ENCODE measurements around the gene RAMP2.

Gene RAMP2

DNA sequence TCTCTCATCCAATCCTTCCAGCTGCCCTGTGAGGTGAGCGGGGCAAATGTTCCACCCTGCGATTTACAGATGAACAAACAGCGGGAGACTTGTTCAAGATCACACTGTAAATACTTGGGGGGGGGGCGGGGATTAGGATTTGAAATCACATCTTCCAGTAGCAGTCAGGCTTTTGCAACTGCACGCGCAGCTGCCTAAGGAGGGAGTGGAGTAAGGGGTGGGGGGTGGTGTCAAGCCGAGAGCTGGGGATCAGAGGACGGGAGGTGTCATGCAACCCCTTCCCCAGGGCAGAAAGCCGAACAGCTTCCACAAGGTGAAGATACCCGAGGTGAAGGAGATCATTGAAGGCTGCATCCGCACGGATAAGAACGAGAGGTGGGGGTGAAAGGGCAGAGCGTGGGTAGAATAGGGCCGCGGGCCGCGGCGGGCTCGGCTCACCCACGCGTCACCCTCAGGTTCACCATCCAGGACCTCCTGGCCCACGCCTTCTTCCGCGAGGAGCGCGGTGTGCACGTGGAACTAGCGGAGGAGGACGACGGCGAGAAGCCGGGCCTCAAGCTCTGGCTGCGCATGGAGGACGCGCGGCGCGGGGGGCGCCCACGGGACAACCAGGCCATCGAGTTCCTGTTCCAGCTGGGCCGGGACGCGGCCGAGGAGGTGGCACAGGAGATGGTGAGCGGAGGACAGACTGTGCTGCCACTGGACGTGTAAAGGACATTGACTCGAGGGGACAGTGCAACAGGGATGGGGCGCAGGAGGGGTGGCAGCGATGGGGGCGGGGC, 24.0 kb downstream of the RAMP2 start:
- Histone ChIP-seq H3K4me3 (peak overlapping the region; percentile 28), H3K27ac (no peak overlapping the region)
- no peak for DNase-seq (ENCODE audit: low spot score)
- TF ChIP-seq CTCF (IDR thresholded peaks at IDR 0.05), result no peak

DNA sequence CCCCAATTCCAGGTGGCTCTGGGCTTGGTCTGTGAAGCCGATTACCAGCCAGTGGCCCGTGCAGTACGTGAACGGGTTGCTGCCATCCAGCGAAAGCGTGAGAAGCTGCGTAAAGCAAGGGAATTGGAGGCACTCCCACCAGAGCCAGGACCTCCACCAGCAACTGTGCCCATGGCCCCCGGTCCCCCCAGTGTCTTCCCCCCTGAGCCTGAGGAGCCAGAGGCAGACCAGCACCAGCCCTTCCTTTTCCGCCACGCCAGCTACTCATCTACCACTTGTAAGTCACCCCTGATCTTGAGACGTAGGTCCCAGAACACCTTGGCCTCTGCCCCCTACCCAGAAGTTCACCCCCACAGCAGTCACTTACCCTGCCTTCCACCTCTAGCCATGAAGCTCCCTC, 26.2 kb downstream of the RAMP2 start:
- H3K4me3 ChIP-seq, result no peak overlapping the region
- no peak for DNase-seq (ENCODE audit: low spot score)
- no peak overlapping the region for H3K27ac ChIP-seq
- TF ChIP-seq CTCF (IDR thresholded peaks at IDR 0.05), result no peak

DNA sequence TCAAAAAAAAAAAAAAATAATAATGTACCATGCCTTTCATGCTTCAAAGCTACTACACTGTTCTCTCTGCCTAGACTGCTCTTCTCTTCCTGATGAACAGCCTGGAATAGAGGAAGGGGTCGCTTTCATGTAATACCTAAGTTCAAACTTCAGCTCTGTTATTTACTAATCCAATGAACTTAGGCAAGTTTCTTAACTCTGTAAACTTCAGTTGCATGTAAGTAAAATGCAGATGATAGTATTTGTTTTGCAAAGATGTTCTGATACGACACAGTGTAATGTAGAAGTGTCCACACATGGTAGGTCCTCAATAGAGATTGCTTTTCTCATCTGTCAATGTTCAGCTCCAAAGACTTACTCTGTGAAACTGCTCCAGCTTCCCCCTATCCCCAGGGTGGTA, 30.9 kb downstream of the RAMP2 start:
- no peak for DNase-seq (ENCODE audit: low spot score)
- H3K27ac ChIP-seq, result no peak overlapping the region
- H3K4me3 ChIP-seq, result no peak overlapping the region
- TF ChIP-seq CTCF (IDR thresholded peaks at IDR 0.05), result no peak

DNA sequence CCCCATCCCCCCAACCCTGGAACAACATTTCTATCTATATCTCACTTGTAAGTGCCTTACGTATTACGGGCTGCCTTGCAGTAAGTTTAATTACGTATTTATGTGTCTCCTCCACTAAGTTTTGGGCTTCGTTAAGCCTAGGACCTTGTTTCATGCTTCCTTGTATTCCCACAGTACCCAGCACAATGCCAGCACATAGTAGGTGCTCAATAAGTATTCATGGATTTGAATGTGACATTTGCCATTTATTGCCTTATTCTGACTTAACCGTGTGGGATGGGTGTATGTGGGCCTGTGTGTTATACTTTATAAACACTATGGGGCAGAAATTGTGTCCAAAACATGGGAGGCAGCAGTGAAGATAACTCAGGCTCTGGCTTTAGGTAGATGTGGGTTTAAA, 31.5 kb downstream of the RAMP2 start:
- H3K4me3 ChIP-seq, result no peak overlapping the region
- H3K27ac ChIP-seq, result no peak overlapping the region
- TF ChIP-seq CTCF (IDR thresholded peaks at IDR 0.05), result no peak
- no peak for DNase-seq (ENCODE audit: low spot score)

- peak; percentile 38 for DNase-seq (ENCODE audit: low spot score)
- Histone ChIP-seq H3K27ac (no peak overlapping the region), H3K4me3 (no peak overlapping the region)
- TF ChIP-seq CTCF (IDR thresholded peaks at IDR 0.05), result no peak
Measured at GRCh38 chr17:42795061-42795460, 34.0 kb downstream of the RAMP2 start.

GRCh38 chr17:42795465-42795864, 34.4 kb downstream of the RAMP2 start:
- no peak overlapping the region for H3K27ac ChIP-seq
- H3K4me3 ChIP-seq, result no peak overlapping the region
- no peak for DNase-seq (ENCODE audit: low spot score)
- no peak for TF ChIP-seq CTCF (IDR thresholded peaks at IDR 0.05)

DNA sequence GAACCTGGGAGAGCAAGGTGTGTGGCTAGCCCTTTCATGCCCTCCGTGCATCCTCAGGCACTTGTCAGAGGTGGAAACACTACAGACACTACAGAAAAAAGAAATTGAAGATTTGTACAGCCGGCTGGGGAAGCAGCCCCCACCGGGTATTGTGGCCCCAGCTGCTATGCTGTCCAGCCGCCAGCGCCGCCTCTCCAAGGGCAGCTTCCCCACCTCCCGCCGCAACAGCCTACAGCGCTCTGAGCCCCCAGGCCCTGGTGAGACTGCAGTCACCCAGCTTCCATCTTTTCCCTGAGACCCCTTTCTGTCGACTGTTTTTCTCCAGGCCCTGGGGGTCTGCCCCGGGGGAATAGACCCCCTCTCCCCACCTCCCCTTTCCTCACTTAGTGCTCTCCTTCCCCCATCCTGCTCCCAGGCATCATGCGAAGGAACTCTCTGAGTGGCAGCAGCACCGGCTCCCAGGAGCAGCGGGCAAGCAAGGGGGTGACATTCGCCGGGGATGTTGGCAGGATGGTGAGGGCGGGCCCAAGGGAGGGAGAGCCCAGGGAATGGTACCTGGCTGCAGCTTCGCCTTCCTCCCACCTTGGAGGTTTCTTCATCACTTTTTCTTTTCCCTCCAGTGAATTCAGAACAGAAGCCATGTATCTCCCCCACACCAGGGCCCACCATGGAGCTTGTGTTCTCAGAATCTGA, 35.2 kb downstream of the RAMP2 start:
- Histone ChIP-seq H3K27ac (no peak overlapping the region), H3K4me3 (no peak overlapping the region)
- no peak for TF ChIP-seq CTCF (IDR thresholded peaks at IDR 0.05)
- peak; percentile 17 for DNase-seq (ENCODE audit: low spot score)
